ENCODE data around the gene FAM72A.
"Not testable (repeated sequence)": the region's sequence is repeated elsewhere in the genome, so short reads cannot be mapped to it uniquely, and the experiment has no call there.

Gene FAM72A

GRCh38 chr1:206202789-206203363 lies at the start of gene FAM72A:
TSS of gene FAM72A (minus strand) at chr1:206202839. CDS start at chr1:206202025, 814 bp downstream.
- peak; percentile 100 for DNase-seq

- not testable (repeated sequence) for DNase-seq
These were observed 48.5 kb upstream of the FAM72A start for GRCh38 chr1:206250953-206251681.

GRCh38 chr1:206246129-206246886 lies 43.7 kb upstream of the FAM72A start:
- not testable (repeated sequence) for DNase-seq

GRCh38 chr1:206245479-206245878 lies 42.8 kb upstream of the FAM72A start:
- DNase-seq, result not testable (repeated sequence)

GRCh38 chr1:206243335-206243734 lies 40.7 kb upstream of the FAM72A start:
- not testable (repeated sequence) for DNase-seq

- DNase-seq, result not testable (repeated sequence)
These were observed 37.6 kb upstream of the FAM72A start for GRCh38 chr1:206240288-206240687.

GRCh38 chr1:206235190-206235589 lies 32.6 kb upstream of the FAM72A start:
- DNase-seq, result not testable (repeated sequence)

- DNase-seq, result not testable (repeated sequence)
These were observed 31.7 kb upstream of the FAM72A start for GRCh38 chr1:206234189-206234916.

GRCh38 chr1:206232970-206233645 lies 30.5 kb upstream of the FAM72A start:
- DNase-seq, result not testable (repeated sequence)

- DNase-seq, result not testable (repeated sequence)
These were observed 29.4 kb upstream of the FAM72A start for GRCh38 chr1:206231989-206232388.

GRCh38 chr1:206229286-206229685 lies 26.6 kb upstream of the FAM72A start:
- DNase-seq, result not testable (repeated sequence)

- DNase-seq, result not testable (repeated sequence)
These were observed 24.2 kb upstream of the FAM72A start for GRCh38 chr1:206226886-206227285.

- not testable (repeated sequence) for DNase-seq
These were observed 22.7 kb upstream of the FAM72A start for GRCh38 chr1:206225386-206225785.

GRCh38 chr1:206224190-206224776 lies 21.6 kb upstream of the FAM72A start:
- DNase-seq, result not testable (repeated sequence)

GRCh38 chr1:206221585-206221984 lies 18.9 kb upstream of the FAM72A start:
- not testable (repeated sequence) for DNase-seq

- DNase-seq, result peak; percentile 33
These were observed 17.8 kb upstream of the FAM72A start for GRCh38 chr1:206220332-206221000.

- not testable (repeated sequence) for DNase-seq
These were observed 17.1 kb upstream of the FAM72A start for GRCh38 chr1:206219514-206220331.

GRCh38 chr1:206218765-206219164 lies 16.1 kb upstream of the FAM72A start:
- not testable (repeated sequence) for DNase-seq

- DNase-seq, result not testable (repeated sequence)
These were observed 15.6 kb upstream of the FAM72A start for GRCh38 chr1:206218285-206218684.

Measured in kidney glomerular epithelial cell (primary cell).